Mesenchymal stem cell (in vitro differentiated cells and primary cell): ENCODE measurements around the gene FAM168A.
"Not testable (repeated sequence)": the region's sequence is repeated elsewhere in the genome, so short reads cannot be mapped to it uniquely, and the experiment has no call there.

Experiments used
- DNase-seq: peaks from one replicate; pipeline ENCODE4 v3.0.0-alpha.2; 2013
- H2AFZ ChIP-seq: one replicate; pipeline ENCODE4 v1.6.1; 2013; ENCODE audit warnings: low read depth, mild to moderate bottlenecking, control low read depth, inconsistent platforms, low read length, moderate library complexity
- H2AK5ac ChIP-seq: 2 replicates; pipeline ENCODE4 v1.6.1; 2013; ENCODE audit warnings: low read length, moderate library complexity, mild to moderate bottlenecking, inconsistent platforms; ENCODE audit not compliant: severe bottlenecking
- H2BK120ac ChIP-seq: one replicate; pipeline ENCODE4 v1.6.1; 2013; ENCODE audit warnings: low read depth, mild to moderate bottlenecking, inconsistent platforms, low read length, moderate library complexity
- H2BK12ac ChIP-seq, 2 experiments: one replicate each; pipeline ENCODE4 v1.6.1; 2013; ENCODE audit warnings: inconsistent platforms in 2 of 2, low read length in 2 of 2, mild to moderate bottlenecking in 2 of 2, moderate library complexity in 2 of 2, control low read depth in 1 of 2
- H2BK15ac ChIP-seq: one replicate; pipeline ENCODE4 v1.6.1; 2013; ENCODE audit warnings: mild to moderate bottlenecking, low read depth, inconsistent platforms; ENCODE audit not compliant: poor library complexity, severe bottlenecking
- H2BK5ac ChIP-seq: 2 replicates; pipeline ENCODE4 v1.6.1; 2013; ENCODE audit warnings: low read depth, mild to moderate bottlenecking, low read length, control low read depth, inconsistent platforms; ENCODE audit not compliant: poor library complexity, severe bottlenecking
- H3K14ac ChIP-seq, 2 experiments: one replicate each; pipeline ENCODE4 v1.6.1; 2013; ENCODE audit warnings: inconsistent platforms in 2 of 2, low read length in 2 of 2, control low read depth in 1 of 2, mild to moderate bottlenecking in 1 of 2, moderate library complexity in 1 of 2
- H3K18ac ChIP-seq, 2 experiments: one replicate each; pipeline ENCODE4 v1.6.1; 2013; ENCODE audit warnings: inconsistent platforms in 2 of 2, low read length in 2 of 2, control low read depth in 1 of 2, low read depth in 1 of 2, mild to moderate bottlenecking in 1 of 2
- H3K23ac ChIP-seq, 2 experiments: one replicate each; pipeline ENCODE4 v1.6.1; 2013; ENCODE audit warnings: inconsistent platforms in 2 of 2, low read length in 2 of 2, mild to moderate bottlenecking in 2 of 2, moderate library complexity in 2 of 2, control low read depth in 1 of 2
- H3K27ac ChIP-seq: 2 replicates; pipeline ENCODE4 v1.5.1; 2013; ENCODE audit warnings: mild to moderate bottlenecking, moderate library complexity, low read length, control low read depth, inconsistent platforms; ENCODE audit not compliant: poor library complexity, severe bottlenecking
- H3K27me3 ChIP-seq, 2 experiments: 2 replicates each; pipeline versions ENCODE4 v1.6.1 to v1.7.0; 2013; ENCODE audit warnings: low read length in 2 of 2, mild to moderate bottlenecking in 2 of 2, moderate library complexity in 2 of 2, control low read depth in 1 of 2, inconsistent platforms in 1 of 2; ENCODE audit not compliant: control insufficient read depth in 1 of 2, insufficient read depth in 1 of 2
- H3K36me3 ChIP-seq, 2 experiments: 2 replicates each; pipeline versions ENCODE4 v1.6.1 to v1.7.0; 2013; ENCODE audit warnings: low read length in 2 of 2, control low read depth in 1 of 2, inconsistent platforms in 1 of 2, low read depth in 1 of 2, mild to moderate bottlenecking in 1 of 2; ENCODE audit not compliant: insufficient read depth in 2 of 2, control insufficient read depth in 1 of 2
- H3K4ac ChIP-seq, 2 experiments: one replicate each; pipeline ENCODE4 v1.6.1; 2013; ENCODE audit warnings: inconsistent platforms in 2 of 2, low read length in 2 of 2, mild to moderate bottlenecking in 2 of 2, moderate library complexity in 2 of 2, control low read depth in 1 of 2, low read depth in 1 of 2
- H3K4me1 ChIP-seq: 2 replicates; pipeline ENCODE4 v1.6.1; 2013; ENCODE audit warnings: low read depth, low read length, control low read depth; ENCODE audit not compliant: control insufficient read depth, insufficient read depth
- H3K4me2 ChIP-seq: 2 replicates; pipeline ENCODE4 v1.6.1; 2013; ENCODE audit warnings: low read length, mild to moderate bottlenecking, inconsistent platforms; ENCODE audit not compliant: poor library complexity, severe bottlenecking
- H3K4me3 ChIP-seq, 2 experiments: 2 replicates each; pipeline versions ENCODE4 v1.5.1 to v1.7.0; 2013; ENCODE audit warnings: low read length in 2 of 2, mild to moderate bottlenecking in 2 of 2, control low read depth in 1 of 2, low read depth in 1 of 2; ENCODE audit not compliant: insufficient read depth in 1 of 2
- H3K79me1 ChIP-seq: replicated peaks from 2 replicates; pipeline ENCODE4 v1.6.1; 2013; ENCODE audit warnings: mild to moderate bottlenecking, control low read depth, low read length, inconsistent platforms; ENCODE audit not compliant: poor library complexity, severe bottlenecking
- H3K9ac ChIP-seq: 2 replicates; pipeline ENCODE4 v1.7.0; 2013; ENCODE audit warnings: mild to moderate bottlenecking, low read length, moderate library complexity
- H3K9me3 ChIP-seq: 2 replicates; pipeline ENCODE4 v1.7.0; 2013; ENCODE audit warnings: mild to moderate bottlenecking, low read length; ENCODE audit not compliant: control insufficient read depth
- H4K8ac ChIP-seq: one replicate; pipeline ENCODE4 v1.6.1; 2013; ENCODE audit warnings: inconsistent platforms, mild to moderate bottlenecking, low read length, moderate library complexity
- H4K91ac ChIP-seq: one replicate; pipeline ENCODE4 v1.6.1; 2013; ENCODE audit warnings: mild to moderate bottlenecking, low read length, inconsistent platforms
- WGBS: methylation state at CpG from one replicate; pipeline ENCODE4 v1.1.7; 2013; ENCODE audit warnings: mixed read lengths; 5-methylcytosine and 5-hydroxymethylcytosine counted together

Gene FAM168A

GRCh38 chr11:73576185-73576614 is 21.7 kb downstream of the FAM168A start:
- Histone ChIP-seq H3K79me1 (peaks cover 34% of the 10 kb centered on the region), H3K9me3 (no peaks in the 10 kb centered on the region), H3K4me3 (no peak overlapping the region), H3K4me1 (no peaks in the 10 kb centered on the region), H3K4ac (no peak overlapping the region), H4K8ac (no peak overlapping the region), H4K91ac (no peak overlapping the region), H3K4me2 (no peak overlapping the region), H3K18ac (no peak overlapping the region), H2BK12ac (no peak overlapping the region), H2BK120ac (no peak overlapping the region), H3K14ac (no peak overlapping the region), H2BK5ac (no peak overlapping the region), H3K36me3 (no peaks in the 10 kb centered on the region), H3K23ac (no peak overlapping the region), H2AFZ (no peak overlapping the region), H3K27me3 (no peaks in the 10 kb centered on the region), H3K9ac (no peak overlapping the region), H2AK5ac (no peak overlapping the region), H3K27ac (no peak overlapping the region), H2BK15ac (no peak overlapping the region)
- 98% methylated on average over 4 of the region's 4 CpGs for WGBS
- DNase-seq: no peak

- not testable (repeated sequence) for H2BK120ac ChIP-seq, H3K4me2 ChIP-seq, H2BK12ac ChIP-seq, H3K14ac ChIP-seq, H4K91ac ChIP-seq, H2AK5ac ChIP-seq, H3K36me3 ChIP-seq, H3K4ac ChIP-seq, H2BK15ac ChIP-seq, H2AFZ ChIP-seq, H3K27me3 ChIP-seq, H3K18ac ChIP-seq, H2BK5ac ChIP-seq, H3K4me3 ChIP-seq, H3K23ac ChIP-seq, H3K9ac ChIP-seq, DNase-seq, H4K8ac ChIP-seq, H3K9me3 ChIP-seq, H3K4me1 ChIP-seq, H3K27ac ChIP-seq
- H3K79me1 ChIP-seq: peaks cover 24% of the 10 kb centered on the region
- WGBS: 100% methylated on average over 8 of the region's 30 CpGs
Measured at GRCh38 chr11:73571982-73572381, 25.9 kb downstream of the FAM168A start.

- Histone ChIP-seq H3K23ac (no peak overlapping the region), H4K8ac (no peak overlapping the region), H3K27ac (no peak overlapping the region), H3K9me3 (no peaks in the 10 kb centered on the region), H3K79me1 (peaks cover 19% of the 10 kb centered on the region), H2BK15ac (no peak overlapping the region), H2BK120ac (no peak overlapping the region), H2BK12ac (no peak overlapping the region), H4K91ac (no peak overlapping the region), H3K4me2 (no peak overlapping the region), H3K4me3 (no peak overlapping the region), H2BK5ac (no peak overlapping the region), H3K4ac (no peak overlapping the region), H2AFZ (no peak overlapping the region), H3K9ac (no peak overlapping the region), H3K14ac (no peak overlapping the region), H3K36me3 (peaks cover 0 to 11% of the 10 kb centered on the region in 2 experiments), H3K18ac (no peak overlapping the region), H3K27me3 (no peaks in the 10 kb centered on the region), H2AK5ac (no peak overlapping the region), H3K4me1 (no peaks in the 10 kb centered on the region)
- WGBS: no CpG with 5 or more reads among the region's 1 CpG
- DNase-seq: peak; percentile 11
Measured at GRCh38 chr11:73570415-73571114, 27.3 kb downstream of the FAM168A start.

- Histone ChIP-seq H2AFZ (no peak overlapping the region), H3K4me3 (no peak overlapping the region), H3K14ac (no peak overlapping the region), H3K9ac (no peak overlapping the region), H3K36me3 (peaks cover 0 to 11% of the 10 kb centered on the region in 2 experiments), H2BK15ac (no peak overlapping the region), H2BK5ac (no peak overlapping the region), H2BK120ac (no peak overlapping the region), H4K91ac (no peak overlapping the region), H3K4me2 (no peak overlapping the region), H3K27me3 (no peaks in the 10 kb centered on the region), H3K18ac (no peak overlapping the region), H4K8ac (no peak overlapping the region), H3K79me1 (peaks cover 20% of the 10 kb centered on the region), H3K23ac (no peak overlapping the region), H3K4ac (no peak overlapping the region), H3K27ac (no peak overlapping the region), H3K9me3 (no peaks in the 10 kb centered on the region), H3K4me1 (no peaks in the 10 kb centered on the region), H2AK5ac (no peak overlapping the region), H2BK12ac (no peak overlapping the region)
- no peak for DNase-seq
- 79% methylated on average over 5 of the region's 8 CpGs for WGBS
Measured at GRCh38 chr11:73566977-73567755, 30.7 kb downstream of the FAM168A start.
